OCI-LY7 (cell line): ENCODE data around the gene RAB31. TPM values are rescaled to one million over a fixed set of nuclear protein-coding genes. Genes with fewer than 3 reads are reported as not detected.

Source experiments
- Bru-seq: library from RNA; stranded (reverse); fragments of 400-500 nt; gene quantifications from one replicate; lab custom pipeline; 2021; lab: Mats Ljungman, UMichigan
- BruChase-seq, 2 experiments: library from RNA; stranded (reverse); fragments of 400-500 nt; gene quantifications; one replicate each; lab custom pipeline; 2021; lab: Mats Ljungman, UMichigan
- BruUV-seq: library from RNA; stranded (reverse); fragments of 400-500 nt; replicated peaks from 2 replicates; lab custom pipeline; 2021; lab: Mats Ljungman, UMichigan
- CTCF ChIA-PET: fragments of 300-600 bp; sonication (Branson Sonifier 250); formaldehyde crosslinking; loops from one replicate; lab custom pipeline; 2022; ENCODE audit warnings: antibody characterized with exemption; ENCODE audit not compliant: unreplicated experiment; lab: Charles Lee
- POLR2A ChIA-PET: fragments of 300-600 bp; sonication (Branson Sonifier 250); formaldehyde crosslinking; loops from one replicate; lab custom pipeline; 2022; ENCODE audit warnings: antibody characterized with exemption; lab: Charles Lee
- DNase-seq: peaks from one replicate; pipeline ENCODE4 v3.0.0-alpha.2; 2015; ENCODE audit warnings: low spot score
- H2AFZ ChIP-seq: fragments of 200-600 bp; sonication (generic), shearing (Covaris generic); 2 replicates; pipeline ENCODE4 v1.6.1; 2014; ENCODE audit warnings: mild to moderate bottlenecking, antibody characterized with exemption, low read length, moderate library complexity
- H3K27ac ChIP-seq: fragments of 200-600 bp; sonication (generic); 2 replicates; pipeline ENCODE4 v1.5.1; 2014; ENCODE audit warnings: mixed run types, low read depth, mild to moderate bottlenecking, moderate library complexity, low read length, inconsistent platforms; ENCODE audit not compliant: poor library complexity, severe bottlenecking
- H3K36me3 ChIP-seq: fragments of 200-600 bp; sonication (generic); 2 replicates; pipeline ENCODE4 v1.6.1; 2014; ENCODE audit warnings: mild to moderate bottlenecking, antibody characterized with exemption, low read length, moderate library complexity, mixed read lengths; ENCODE audit not compliant: insufficient read depth
- H3K4me1 ChIP-seq: fragments of 200-600 bp; sonication (generic); 2 replicates; pipeline ENCODE4 v1.5.1; 2014; ENCODE audit warnings: mild to moderate bottlenecking, low read length; ENCODE audit not compliant: insufficient read depth, poor library complexity, severe bottlenecking
- H3K4me2 ChIP-seq: fragments of 200-600 bp; sonication (generic); 2 replicates; pipeline ENCODE4 v1.6.1; 2014; ENCODE audit warnings: mild to moderate bottlenecking, low read length
- H3K4me3 ChIP-seq: fragments of 200-600 bp; sonication (generic); 2 replicates; pipeline ENCODE4 v1.5.1; 2014; ENCODE audit warnings: mild to moderate bottlenecking, low read depth, low read length; ENCODE audit not compliant: poor library complexity, severe bottlenecking
- H3K79me2 ChIP-seq: fragments of 200-600 bp; sonication (generic); 2 replicates; pipeline ENCODE4 v1.6.1; 2016; ENCODE audit warnings: low read depth, mild to moderate bottlenecking, low read length, moderate library complexity, mixed read lengths; ENCODE audit not compliant: insufficient read depth
- H3K9me2 ChIP-seq: fragments of 200-600 bp; sonication (generic); 2 replicates; pipeline ENCODE4 v1.6.1; 2016; ENCODE audit warnings: mild to moderate bottlenecking, low read length, mixed read lengths; ENCODE audit not compliant: insufficient read depth
- H3K9me3 ChIP-seq: fragments of 200-600 bp; sonication (generic); 2 replicates; pipeline ENCODE4 v1.6.1; 2014; ENCODE audit warnings: mild to moderate bottlenecking, mixed run types, low read length, mixed read lengths
- H4K20me1 ChIP-seq: fragments of 200-600 bp; sonication (generic); 2 replicates; pipeline ENCODE4 v1.6.1; 2014; ENCODE audit warnings: mild to moderate bottlenecking, antibody characterized with exemption, low read length, moderate library complexity, mixed read lengths; ENCODE audit not compliant: insufficient read depth
- CTCF ChIP-seq: fragments of 200-600 bp; sonication (generic); conservative IDR thresholded peaks from 2 replicates; pipeline ENCODE4 v1.5.1; 2014; ENCODE audit warnings: mild to moderate bottlenecking, antibody characterized with exemption, low read length, moderate library complexity, mixed read lengths
- EZH2phosphoT487 ChIP-seq: fragments of 200-600 bp; sonication (generic); IDR thresholded peaks from 2 replicates; pipeline ENCODE4 v1.6.1; 2018; ENCODE audit warnings: low read depth, borderline replicate concordance, mild to moderate bottlenecking, mixed run types, antibody characterized with exemption, low read length, moderate library complexity, mixed read lengths
- intact Hi-C: fragments of 100-400 bp; cut with micrococcal nuclease; formaldehyde crosslinking; loops from one replicate; pipeline ENCODE4 v1.10.0; 2022; ENCODE audit not compliant: unreplicated experiment
- long read RNA-seq: library from polyadenylated mRNA; stranded (forward); transcript quantifications from one replicate; pipeline ENCODE4 v2.0.0, GENCODE V29; 2022
- total RNA-seq, 2 experiments: library from RNA; depleted of rRNA in 1 of 2; stranded (reverse); fragments of >200 nt in 1 of 2; shearing (Covaris generic) in 1 of 2; gene quantifications; 2 replicates each; pipeline ENCODE4 v1.2.3, GENCODE V29; 2014 to 2022

The RAB31 gene
- total RNA-seq (2014; rRNA removed; shearing (Covaris generic)) (not detected in 2 replicates), total RNA-seq (2022) (not detected in 2 replicates), Bru-seq, nascent RNA (percentile 6 among the genes with signal in this experiment), BruChase-seq, experiment 1, labeled RNA remaining after a 6-hour chase (percentile 3 among the genes with signal in this experiment), BruChase-seq, experiment 2, labeled RNA remaining after a 2-hour chase (percentile 7 among the genes with signal in this experiment)
- long read RNA-seq, result 0 reads

GRCh38 chr18:9708057-9708433 is at the start of gene RAB31:
RAB31 (plus strand) TSS chr18:9708301; CDS start chr18:9708406, 105 bp downstream.
- ChIA-PET POLR2A (no interaction called here), CTCF (no interaction called here)
- H3K9me3 ChIP-seq, result no peaks in the 10 kb centered on the region
- H4K20me1 ChIP-seq, result no peaks in the 10 kb centered on the region
- TF ChIP-seq EZH2phosphoT487 (no peak), CTCF (no peak)
- no peaks in the 10 kb centered on the region for H3K9me2 ChIP-seq
- no peak within 1 kb of the TSS for H3K27ac ChIP-seq
- no peaks in the 10 kb centered on the region for H3K36me3 ChIP-seq
- 0 out of 2 replicates have a peak within 1 kb of the TSS, but pooled peaks have one; percentile 9 for H3K4me2 ChIP-seq
- no peaks in the 10 kb centered on the region for H3K79me2 ChIP-seq
- no peak within 1 kb of the TSS for H3K4me3 ChIP-seq
- intact Hi-C loops, result no loop called here
- no peaks in the 10 kb centered on the region for H3K4me1 ChIP-seq
- no peak for DNase-seq
- H2AFZ ChIP-seq, result no peak within 1 kb of the TSS
- BruUV-seq, result no TSS peak

GRCh38 chr18:9659499-9660375 is 48.4 kb upstream of the RAB31 start:
- TF ChIP-seq EZH2phosphoT487 (no peak), CTCF (no peak)
- H3K27ac ChIP-seq, result no peak overlapping the region
- no peaks in the 10 kb centered on the region for H3K9me2 ChIP-seq
- BruUV-seq, result no TSS peak
- no peaks in the 10 kb centered on the region for H4K20me1 ChIP-seq
- intact Hi-C loops, result no loop called here
- no peak for DNase-seq
- H3K4me3 ChIP-seq, result no peak overlapping the region
- no peaks in the 10 kb centered on the region for H3K36me3 ChIP-seq
- CTCF ChIA-PET, result no interaction called here
- no peaks in the 10 kb centered on the region for H3K9me3 ChIP-seq
- H3K79me2 ChIP-seq, result no peaks in the 10 kb centered on the region
- POLR2A ChIA-PET, result no interaction called here
- H3K4me1 ChIP-seq, result no peaks in the 10 kb centered on the region
- no peak overlapping the region for H2AFZ ChIP-seq
- no peak overlapping the region for H3K4me2 ChIP-seq
